ENCODE data around the gene MORC4. TPM values are rescaled to one million over a fixed set of nuclear protein-coding genes. Genes with fewer than 3 reads are reported as not detected.

The MORC4 gene
- polyA plus RNA-seq, 1 donor from 2014 or later: 7.5 TPM

DNA sequence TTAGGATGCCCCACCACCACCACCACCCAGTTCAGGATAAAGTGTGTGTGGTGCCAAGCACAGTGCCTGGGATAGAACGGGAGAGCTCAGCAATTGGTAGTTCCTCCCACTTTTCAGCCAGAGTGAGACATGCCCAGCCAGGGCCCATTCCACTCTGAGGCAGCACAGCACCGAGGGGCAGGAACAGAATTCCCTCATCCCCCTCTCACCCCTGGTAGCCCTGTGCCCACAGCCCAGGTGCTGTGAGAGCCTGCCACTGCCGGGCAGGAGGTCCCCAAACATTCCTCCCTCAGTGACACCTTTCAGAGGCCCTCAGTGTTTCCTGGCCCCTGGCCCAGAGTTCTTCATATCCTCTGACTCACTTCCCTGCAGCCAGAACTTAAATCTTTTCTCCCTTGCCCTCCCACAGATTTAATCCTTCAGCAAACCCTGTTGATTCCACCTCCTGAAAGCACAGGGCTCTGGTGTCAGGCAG is 105.0 kb downstream of the MORC4 start:
- no peaks in the 10 kb centered on the region for H3K27me3 ChIP-seq (ENCODE audit: insufficient read depth, low read depth, low read length)
- no peaks in the 10 kb centered on the region for H3F3A ChIP-seq (ENCODE audit: insufficient read depth, low read length, poor library complexity, severe bottlenecking)
- no peak for TF ChIP-seq TAF1 (IDR thresholded peaks at IDR 0.05; ENCODE audit: low read depth)
- TF ChIP-seq EP300 (conservative IDR thresholded peaks at IDR 0.05; ENCODE audit: poor library complexity, severe bottlenecking): no peak
- TF ChIP-seq MXI1 (conservative IDR thresholded peaks at IDR 0.05; ENCODE audit: poor library complexity, severe bottlenecking): no peak
- no peak for TF ChIP-seq POLR2AphosphoS5 (IDR thresholded peaks at IDR 0.05)
- TF ChIP-seq EZH2 (IDR thresholded peaks at IDR 0.05; ENCODE audit: borderline replicate concordance, insufficient read depth, low read length, poor library complexity, severe bottlenecking): no peak
- TF ChIP-seq, protein P1, sequence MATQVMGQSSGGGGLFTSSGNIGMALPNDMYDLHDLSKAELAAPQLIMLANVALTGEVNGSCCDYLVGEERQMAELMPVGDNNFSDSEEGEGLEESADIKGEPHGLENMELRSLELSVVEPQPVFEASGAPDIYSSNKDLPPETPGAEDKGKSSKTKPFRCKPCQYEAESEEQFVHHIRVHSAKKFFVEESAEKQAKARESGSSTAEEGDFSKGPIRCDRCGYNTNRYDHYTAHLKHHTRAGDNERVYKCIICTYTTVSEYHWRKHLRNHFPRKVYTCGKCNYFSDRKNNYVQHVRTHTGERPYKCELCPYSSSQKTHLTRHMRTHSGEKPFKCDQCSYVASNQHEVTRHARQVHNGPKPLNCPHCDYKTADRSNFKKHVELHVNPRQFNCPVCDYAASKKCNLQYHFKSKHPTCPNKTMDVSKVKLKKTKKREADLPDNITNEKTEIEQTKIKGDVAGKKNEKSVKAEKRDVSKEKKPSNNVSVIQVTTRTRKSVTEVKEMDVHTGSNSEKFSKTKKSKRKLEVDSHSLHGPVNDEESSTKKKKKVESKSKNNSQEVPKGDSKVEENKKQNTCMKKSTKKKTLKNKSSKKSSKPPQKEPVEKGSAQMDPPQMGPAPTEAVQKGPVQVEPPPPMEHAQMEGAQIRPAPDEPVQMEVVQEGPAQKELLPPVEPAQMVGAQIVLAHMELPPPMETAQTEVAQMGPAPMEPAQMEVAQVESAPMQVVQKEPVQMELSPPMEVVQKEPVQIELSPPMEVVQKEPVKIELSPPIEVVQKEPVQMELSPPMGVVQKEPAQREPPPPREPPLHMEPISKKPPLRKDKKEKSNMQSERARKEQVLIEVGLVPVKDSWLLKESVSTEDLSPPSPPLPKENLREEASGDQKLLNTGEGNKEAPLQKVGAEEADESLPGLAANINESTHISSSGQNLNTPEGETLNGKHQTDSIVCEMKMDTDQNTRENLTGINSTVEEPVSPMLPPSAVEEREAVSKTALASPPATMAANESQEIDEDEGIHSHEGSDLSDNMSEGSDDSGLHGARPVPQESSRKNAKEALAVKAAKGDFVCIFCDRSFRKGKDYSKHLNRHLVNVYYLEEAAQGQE (IDR thresholded peaks at IDR 0.05; ENCODE audit: borderline replicate concordance): no peak
- no peak for TF ChIP-seq RAD21 (conservative IDR thresholded peaks at IDR 0.05)
- TF ChIP-seq SMC3 (conservative IDR thresholded peaks at IDR 0.05; ENCODE audit: poor library complexity): no peak
- TF ChIP-seq, protein P2, sequence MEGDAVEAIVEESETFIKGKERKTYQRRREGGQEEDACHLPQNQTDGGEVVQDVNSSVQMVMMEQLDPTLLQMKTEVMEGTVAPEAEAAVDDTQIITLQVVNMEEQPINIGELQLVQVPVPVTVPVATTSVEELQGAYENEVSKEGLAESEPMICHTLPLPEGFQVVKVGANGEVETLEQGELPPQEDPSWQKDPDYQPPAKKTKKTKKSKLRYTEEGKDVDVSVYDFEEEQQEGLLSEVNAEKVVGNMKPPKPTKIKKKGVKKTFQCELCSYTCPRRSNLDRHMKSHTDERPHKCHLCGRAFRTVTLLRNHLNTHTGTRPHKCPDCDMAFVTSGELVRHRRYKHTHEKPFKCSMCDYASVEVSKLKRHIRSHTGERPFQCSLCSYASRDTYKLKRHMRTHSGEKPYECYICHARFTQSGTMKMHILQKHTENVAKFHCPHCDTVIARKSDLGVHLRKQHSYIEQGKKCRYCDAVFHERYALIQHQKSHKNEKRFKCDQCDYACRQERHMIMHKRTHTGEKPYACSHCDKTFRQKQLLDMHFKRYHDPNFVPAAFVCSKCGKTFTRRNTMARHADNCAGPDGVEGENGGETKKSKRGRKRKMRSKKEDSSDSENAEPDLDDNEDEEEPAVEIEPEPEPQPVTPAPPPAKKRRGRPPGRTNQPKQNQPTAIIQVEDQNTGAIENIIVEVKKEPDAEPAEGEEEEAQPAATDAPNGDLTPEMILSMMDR (IDR thresholded peaks at IDR 0.05; ENCODE audit: poor library complexity, severe bottlenecking): no peak
- H3K9ac ChIP-seq (ENCODE audit: low read length): no peak overlapping the region
- no peak overlapping the region for H2AFZ ChIP-seq (ENCODE audit: low read depth, low read length)
- H3K36me3 ChIP-seq (ENCODE audit: insufficient read depth, low read length): no peaks in the 10 kb centered on the region
- H4K20me1 ChIP-seq (ENCODE audit: insufficient read depth): no peaks in the 10 kb centered on the region
- no peak overlapping the region for H3K4me3 ChIP-seq (ENCODE audit: low read length)
- no peaks in the 10 kb centered on the region for H3K79me2 ChIP-seq (replicated peaks; ENCODE audit: insufficient read depth, low read length)
- no peaks in the 10 kb centered on the region for H3K9me2 ChIP-seq (ENCODE audit: insufficient read depth, low read length)
- H3K4me2 ChIP-seq (ENCODE audit: low read length): no peak overlapping the region
- H3K27ac ChIP-seq (ENCODE audit: low read length): no peak overlapping the region
- H3K9me3 ChIP-seq (ENCODE audit: low read length): no peaks in the 10 kb centered on the region

DNA sequence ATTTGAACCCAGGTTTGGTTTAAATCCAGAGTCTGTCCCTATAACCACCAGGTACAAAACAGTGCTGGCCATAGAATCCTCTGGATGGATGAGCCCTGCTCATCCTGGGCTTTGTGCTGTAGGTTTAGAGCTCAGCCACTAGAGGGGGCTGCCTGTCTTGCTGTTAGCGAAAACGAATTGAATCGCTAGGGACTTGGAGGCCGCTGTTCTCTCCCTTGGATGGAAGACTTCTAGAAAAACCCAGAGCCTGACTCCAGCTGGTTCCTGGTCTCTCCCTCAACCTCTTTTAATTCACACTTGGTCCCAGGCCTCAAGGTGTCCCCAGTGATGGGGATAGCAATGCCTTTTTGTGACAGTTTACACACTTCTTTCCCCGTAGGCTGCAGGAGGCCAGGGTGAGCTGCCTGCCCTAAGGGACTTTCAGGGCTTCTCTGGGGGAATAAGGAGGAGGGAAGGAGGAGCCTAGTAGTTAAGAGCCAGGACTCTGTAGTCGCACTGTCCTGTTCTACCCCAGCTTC is 105.6 kb downstream of the MORC4 start:
- Histone ChIP-seq H3K79me2 (replicated peaks; ENCODE audit: insufficient read depth, low read length) (no peaks in the 10 kb centered on the region), H3K9me2 (ENCODE audit: insufficient read depth, low read length) (no peaks in the 10 kb centered on the region), H2AFZ (ENCODE audit: low read depth, low read length) (no peak overlapping the region), H3K4me3 (ENCODE audit: low read length) (no peak overlapping the region), H4K20me1 (ENCODE audit: insufficient read depth) (no peaks in the 10 kb centered on the region), H3K9ac (ENCODE audit: low read length) (no peak overlapping the region), H3K27ac (ENCODE audit: low read length) (no peak overlapping the region), H3K36me3 (ENCODE audit: insufficient read depth, low read length) (no peaks in the 10 kb centered on the region), H3F3A (ENCODE audit: insufficient read depth, low read length, poor library complexity, severe bottlenecking) (no peaks in the 10 kb centered on the region), H3K27me3 (ENCODE audit: insufficient read depth, low read depth, low read length) (no peaks in the 10 kb centered on the region), H3K4me2 (ENCODE audit: low read length) (no peak overlapping the region), H3K9me3 (ENCODE audit: low read length) (no peaks in the 10 kb centered on the region)
- TF ChIP-seq POLR2AphosphoS5 (IDR thresholded peaks at IDR 0.05) (no peak), EP300 (conservative IDR thresholded peaks at IDR 0.05; ENCODE audit: poor library complexity, severe bottlenecking) (no peak), RAD21 (conservative IDR thresholded peaks at IDR 0.05) (peak; percentile 63), EZH2 (IDR thresholded peaks at IDR 0.05; ENCODE audit: borderline replicate concordance, insufficient read depth, low read length, poor library complexity, severe bottlenecking) (no peak), TAF1 (IDR thresholded peaks at IDR 0.05; ENCODE audit: low read depth) (no peak), MXI1 (conservative IDR thresholded peaks at IDR 0.05; ENCODE audit: poor library complexity, severe bottlenecking) (no peak), SMC3 (conservative IDR thresholded peaks at IDR 0.05; ENCODE audit: poor library complexity) (peak; percentile 57)
- TF ChIP-seq, protein P1 (IDR thresholded peaks at IDR 0.05; ENCODE audit: borderline replicate concordance): no peak
- TF ChIP-seq, protein P2 (IDR thresholded peaks at IDR 0.05; ENCODE audit: poor library complexity, severe bottlenecking): peak; percentile 66

All from neural cell (in vitro differentiated cells).